Measurements from ENCODE around the gene EYA2.

The EYA2 gene

DNA sequence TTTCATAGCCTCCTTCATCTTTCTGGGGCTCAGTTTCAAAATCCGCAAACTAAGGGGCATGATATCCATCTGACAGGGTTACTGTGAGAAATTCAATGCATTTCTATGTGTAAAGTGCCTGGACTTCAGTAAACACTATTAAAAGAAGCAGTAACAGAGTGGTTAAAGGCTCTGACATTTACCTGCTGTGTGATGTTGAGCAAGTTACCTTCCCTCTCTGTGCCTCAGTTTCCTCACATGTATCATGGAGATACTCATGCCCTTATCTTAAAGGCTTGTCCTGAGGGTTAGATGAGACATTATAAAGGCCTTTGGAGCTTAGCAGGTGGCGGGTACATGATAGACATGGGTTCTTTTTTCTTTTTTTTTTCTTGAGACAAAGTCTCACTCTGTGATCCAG is 46.8 kb downstream of the EYA2 start:
- Histone ChIP-seq H3K9ac (ENCODE audit: low read depth, low read length) (no peak overlapping the region), H3K27ac (ENCODE audit: low read depth, low read length) (no peak overlapping the region), H3K4me3 (ENCODE audit: low read depth, low read length) (no peak overlapping the region), H3K9me3 (ENCODE audit: control insufficient read depth, insufficient read depth, low read length) (no peaks in the 10 kb centered on the region), H3K27me3 (ENCODE audit: control insufficient read depth, insufficient read depth, low read length) (no peaks in the 10 kb centered on the region), H3K36me3 (ENCODE audit: control insufficient read depth, insufficient read depth, low read length) (no peaks in the 10 kb centered on the region), H3K4me1 (ENCODE audit: control insufficient read depth, insufficient read depth, low read length) (no peaks in the 10 kb centered on the region)

DNA sequence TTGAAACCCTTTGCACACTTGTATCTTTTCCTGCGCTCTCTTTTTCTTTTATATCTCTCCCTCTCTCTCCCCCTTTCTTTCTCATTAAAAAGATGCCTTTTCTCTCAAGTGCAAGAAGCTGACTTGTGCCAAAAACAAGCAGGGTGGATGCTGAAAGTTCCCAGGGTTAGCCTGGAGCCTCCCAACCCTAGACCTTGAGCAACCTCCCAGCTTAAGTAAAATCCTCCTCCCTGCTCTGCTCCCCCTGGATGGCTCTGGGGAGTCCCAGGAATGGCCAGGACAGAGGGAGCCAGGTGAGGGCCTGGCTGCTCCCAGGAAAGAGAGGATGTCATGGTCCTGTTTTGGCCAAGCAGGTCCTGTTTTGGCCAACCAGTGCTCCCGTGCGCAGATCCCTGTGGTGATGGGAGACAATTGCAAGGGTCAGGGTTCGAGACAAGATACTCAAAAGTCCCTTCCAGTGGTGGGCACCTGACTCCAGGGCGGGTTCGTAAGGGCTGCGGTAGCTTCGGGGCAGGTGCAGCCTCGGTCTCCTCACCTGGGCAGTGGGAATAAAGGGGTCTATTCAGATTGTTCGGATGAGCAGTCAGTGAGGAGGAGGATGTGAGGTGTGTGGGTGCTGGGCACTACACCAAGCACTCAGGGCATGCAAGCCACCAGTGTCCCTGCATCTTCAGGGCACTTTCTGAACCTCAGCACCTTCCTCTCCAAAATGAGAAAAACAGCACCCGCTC is 49.4 kb downstream of the EYA2 start:
- H3K36me3 ChIP-seq (ENCODE audit: control insufficient read depth, insufficient read depth, low read length): no peaks in the 10 kb centered on the region
- no peak overlapping the region for H3K27ac ChIP-seq (ENCODE audit: low read depth, low read length)
- H3K9ac ChIP-seq (ENCODE audit: low read depth, low read length): no peak overlapping the region
- H3K27me3 ChIP-seq (ENCODE audit: control insufficient read depth, insufficient read depth, low read length): no peaks in the 10 kb centered on the region
- H3K9me3 ChIP-seq (ENCODE audit: control insufficient read depth, insufficient read depth, low read length): no peaks in the 10 kb centered on the region
- H3K4me3 ChIP-seq (ENCODE audit: low read depth, low read length): no peak overlapping the region
- H3K4me1 ChIP-seq (ENCODE audit: control insufficient read depth, insufficient read depth, low read length): no peaks in the 10 kb centered on the region

DNA sequence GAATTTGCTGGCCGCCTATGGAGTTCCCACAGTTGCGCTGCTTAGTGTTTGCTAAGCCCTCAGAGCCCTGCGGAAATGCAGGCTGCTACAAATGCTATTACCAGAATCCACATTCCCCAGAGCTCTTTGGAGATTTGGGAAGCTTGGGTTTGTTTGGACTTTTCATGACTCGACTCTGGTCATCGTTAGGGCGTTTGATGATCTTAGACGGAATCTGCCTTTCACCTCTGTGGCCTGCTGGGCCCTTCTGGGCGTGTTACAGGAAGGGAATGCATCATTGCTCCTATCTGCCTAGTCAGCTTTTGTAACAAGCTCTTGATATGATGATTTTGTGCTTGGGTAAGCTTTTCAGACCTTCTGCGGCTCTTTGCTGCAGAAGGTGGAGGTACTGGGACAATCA is 50.8 kb downstream of the EYA2 start:
- no peak overlapping the region for H3K4me3 ChIP-seq (ENCODE audit: low read depth, low read length)
- no peak overlapping the region for H3K9ac ChIP-seq (ENCODE audit: low read depth, low read length)
- H3K27ac ChIP-seq (ENCODE audit: low read depth, low read length): peak overlapping the region; percentile 72
- no peaks in the 10 kb centered on the region for H3K9me3 ChIP-seq (ENCODE audit: control insufficient read depth, insufficient read depth, low read length)
- H3K27me3 ChIP-seq (ENCODE audit: control insufficient read depth, insufficient read depth, low read length): no peaks in the 10 kb centered on the region
- no peaks in the 10 kb centered on the region for H3K36me3 ChIP-seq (ENCODE audit: control insufficient read depth, insufficient read depth, low read length)
- H3K4me1 ChIP-seq (ENCODE audit: control insufficient read depth, insufficient read depth, low read length): no peaks in the 10 kb centered on the region

DNA sequence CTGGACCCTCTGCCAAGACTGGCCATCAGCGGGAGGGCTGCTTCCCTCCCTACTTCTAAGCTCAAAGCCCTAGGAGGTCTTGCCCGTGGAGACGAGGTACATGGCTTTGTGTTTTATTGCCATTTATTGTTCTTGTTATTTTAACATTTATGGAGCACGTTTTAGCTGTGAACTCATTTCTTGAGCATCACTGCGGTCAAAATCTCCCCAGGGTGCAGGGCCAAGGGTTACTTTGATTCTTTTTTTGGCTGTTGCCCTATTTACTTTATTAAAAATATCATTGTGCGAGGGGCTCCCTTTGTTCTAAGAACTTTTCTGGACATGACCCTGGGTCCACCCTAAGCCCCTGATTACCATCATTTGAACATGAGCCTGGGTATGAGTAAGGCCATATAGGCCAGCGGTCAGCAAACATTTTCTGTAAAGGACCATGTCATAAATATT is 51.6 kb downstream of the EYA2 start:
- H3K36me3 ChIP-seq (ENCODE audit: control insufficient read depth, insufficient read depth, low read length): no peaks in the 10 kb centered on the region
- H3K27me3 ChIP-seq (ENCODE audit: control insufficient read depth, insufficient read depth, low read length): no peaks in the 10 kb centered on the region
- H3K4me1 ChIP-seq (ENCODE audit: control insufficient read depth, insufficient read depth, low read length): no peaks in the 10 kb centered on the region
- H3K4me3 ChIP-seq (ENCODE audit: low read depth, low read length): no peak overlapping the region
- H3K9ac ChIP-seq (ENCODE audit: low read depth, low read length): no peak overlapping the region
- peak overlapping the region; percentile 72 for H3K27ac ChIP-seq (ENCODE audit: low read depth, low read length)
- no peaks in the 10 kb centered on the region for H3K9me3 ChIP-seq (ENCODE audit: control insufficient read depth, insufficient read depth, low read length)

DNA sequence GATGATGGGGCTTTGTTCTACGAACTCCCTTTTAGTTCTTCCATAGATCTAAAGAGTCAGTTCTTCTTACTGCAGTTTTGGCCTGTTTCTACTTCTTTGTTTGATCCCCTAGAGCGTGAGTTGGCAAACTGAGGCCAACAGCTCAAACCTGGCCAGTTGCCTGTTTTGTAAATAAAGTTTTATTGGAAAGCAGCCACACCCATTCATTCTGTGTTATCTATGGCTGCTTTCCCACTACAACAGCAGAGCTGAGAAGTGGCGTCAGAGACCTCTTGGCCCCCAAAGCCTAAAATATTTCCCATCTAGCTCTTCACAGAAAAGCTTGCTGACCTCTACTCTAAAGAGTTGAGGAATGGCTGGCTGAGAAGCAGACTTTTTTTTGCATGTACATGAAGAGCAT is 52.2 kb downstream of the EYA2 start:
- H3K4me3 ChIP-seq (ENCODE audit: low read depth, low read length): no peak overlapping the region
- H3K4me1 ChIP-seq (ENCODE audit: control insufficient read depth, insufficient read depth, low read length): no peaks in the 10 kb centered on the region
- no peak overlapping the region for H3K9ac ChIP-seq (ENCODE audit: low read depth, low read length)
- no peaks in the 10 kb centered on the region for H3K36me3 ChIP-seq (ENCODE audit: control insufficient read depth, insufficient read depth, low read length)
- H3K27ac ChIP-seq (ENCODE audit: low read depth, low read length): no peak overlapping the region
- no peaks in the 10 kb centered on the region for H3K9me3 ChIP-seq (ENCODE audit: control insufficient read depth, insufficient read depth, low read length)
- no peaks in the 10 kb centered on the region for H3K27me3 ChIP-seq (ENCODE audit: control insufficient read depth, insufficient read depth, low read length)

DNA sequence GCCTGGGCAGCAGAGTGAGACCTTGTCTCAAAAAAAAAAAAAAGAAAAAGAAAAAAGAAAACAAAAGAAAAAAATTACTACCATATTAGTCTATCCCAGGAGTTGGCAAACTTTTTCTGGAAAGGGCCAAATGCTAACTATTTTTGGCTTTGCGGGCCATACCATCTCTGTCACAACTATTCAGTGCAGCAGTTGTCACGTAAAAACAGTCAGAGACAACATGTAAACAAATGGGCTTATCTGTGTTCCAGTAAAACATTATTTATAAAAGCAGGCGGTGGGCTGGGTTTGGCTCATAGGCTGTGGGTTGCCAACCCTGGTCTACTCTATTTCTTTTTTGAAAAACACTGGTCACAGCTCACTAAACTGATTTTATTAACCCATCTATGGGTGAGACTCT is 53.4 kb downstream of the EYA2 start:
- H3K27ac ChIP-seq (ENCODE audit: low read depth, low read length): no peak overlapping the region
- no peaks in the 10 kb centered on the region for H3K9me3 ChIP-seq (ENCODE audit: control insufficient read depth, insufficient read depth, low read length)
- H3K4me3 ChIP-seq (ENCODE audit: low read depth, low read length): no peak overlapping the region
- no peak overlapping the region for H3K9ac ChIP-seq (ENCODE audit: low read depth, low read length)
- no peaks in the 10 kb centered on the region for H3K36me3 ChIP-seq (ENCODE audit: control insufficient read depth, insufficient read depth, low read length)
- H3K4me1 ChIP-seq (ENCODE audit: control insufficient read depth, insufficient read depth, low read length): 0 out of 2 replicates have a peak, but pooled peaks cover 5% of the 10 kb centered on the region
- no peaks in the 10 kb centered on the region for H3K27me3 ChIP-seq (ENCODE audit: control insufficient read depth, insufficient read depth, low read length)

DNA sequence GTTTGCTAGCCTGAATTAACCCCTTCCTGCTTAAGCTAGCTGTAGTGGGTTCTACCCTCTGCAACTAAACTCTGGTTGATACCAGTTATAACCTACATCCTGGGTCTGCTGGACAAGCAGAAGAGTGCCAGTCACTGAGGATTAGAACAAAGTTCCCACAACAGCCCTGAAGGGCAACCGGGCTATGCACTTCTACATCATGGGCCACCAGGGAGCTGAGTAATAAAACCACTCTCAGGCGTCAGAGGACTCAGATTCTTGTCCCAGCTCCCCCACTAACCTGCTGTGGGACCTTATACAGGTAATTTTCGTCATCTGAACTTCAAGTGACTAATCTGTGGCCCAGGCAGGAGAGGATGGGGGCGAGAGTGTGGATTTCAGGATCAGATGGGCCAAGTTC is 56.8 kb downstream of the EYA2 start:
- Histone ChIP-seq H3K27me3 (ENCODE audit: control insufficient read depth, insufficient read depth, low read length) (no peaks in the 10 kb centered on the region), H3K9ac (ENCODE audit: low read depth, low read length) (no peak overlapping the region), H3K4me1 (ENCODE audit: control insufficient read depth, insufficient read depth, low read length) (0 out of 2 replicates have a peak, but pooled peaks cover 5% of the 10 kb centered on the region), H3K9me3 (ENCODE audit: control insufficient read depth, insufficient read depth, low read length) (no peaks in the 10 kb centered on the region), H3K27ac (ENCODE audit: low read depth, low read length) (no peak overlapping the region), H3K4me3 (ENCODE audit: low read depth, low read length) (no peak overlapping the region), H3K36me3 (ENCODE audit: control insufficient read depth, insufficient read depth, low read length) (no peaks in the 10 kb centered on the region)

DNA sequence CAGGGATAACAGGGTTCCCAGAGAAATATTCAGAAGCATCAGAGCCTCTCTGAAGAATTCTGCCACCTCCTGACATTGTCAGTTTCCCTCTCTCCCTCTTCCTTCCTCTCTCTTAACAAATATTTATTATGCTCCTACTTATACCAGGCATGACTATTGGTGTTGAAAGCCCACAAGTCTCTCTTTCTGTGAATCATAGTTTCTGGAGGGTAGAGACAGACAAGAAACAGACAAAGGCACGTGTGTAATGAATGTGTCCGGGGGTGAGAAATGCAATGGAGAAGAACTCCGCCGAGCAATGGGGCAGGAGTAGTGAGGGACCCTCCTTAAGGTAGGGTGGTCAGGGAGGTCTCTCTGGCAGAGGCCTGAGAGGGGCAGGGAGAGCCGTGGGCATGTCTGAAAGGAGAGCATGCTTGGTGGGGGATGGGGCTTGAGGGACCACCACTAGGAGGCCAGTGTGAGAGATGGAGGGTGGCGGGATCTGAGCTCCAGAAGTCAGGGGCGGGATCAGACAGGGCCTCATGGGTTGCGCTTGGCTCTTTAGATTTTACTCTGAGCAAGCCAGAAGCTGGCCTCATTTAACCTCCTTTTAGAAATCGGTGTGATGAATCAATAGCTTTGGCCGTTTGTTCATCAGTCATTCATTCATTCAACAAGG is 57.3 kb downstream of the EYA2 start:
- no peak overlapping the region for H3K4me3 ChIP-seq (ENCODE audit: low read depth, low read length)
- H3K4me1 ChIP-seq (ENCODE audit: control insufficient read depth, insufficient read depth, low read length): 0 out of 2 replicates have a peak, but pooled peaks cover 5% of the 10 kb centered on the region
- H3K27me3 ChIP-seq (ENCODE audit: control insufficient read depth, insufficient read depth, low read length): no peaks in the 10 kb centered on the region
- H3K27ac ChIP-seq (ENCODE audit: low read depth, low read length): no peak overlapping the region
- no peak overlapping the region for H3K9ac ChIP-seq (ENCODE audit: low read depth, low read length)
- no peaks in the 10 kb centered on the region for H3K36me3 ChIP-seq (ENCODE audit: control insufficient read depth, insufficient read depth, low read length)
- H3K9me3 ChIP-seq (ENCODE audit: control insufficient read depth, insufficient read depth, low read length): no peaks in the 10 kb centered on the region

DNA sequence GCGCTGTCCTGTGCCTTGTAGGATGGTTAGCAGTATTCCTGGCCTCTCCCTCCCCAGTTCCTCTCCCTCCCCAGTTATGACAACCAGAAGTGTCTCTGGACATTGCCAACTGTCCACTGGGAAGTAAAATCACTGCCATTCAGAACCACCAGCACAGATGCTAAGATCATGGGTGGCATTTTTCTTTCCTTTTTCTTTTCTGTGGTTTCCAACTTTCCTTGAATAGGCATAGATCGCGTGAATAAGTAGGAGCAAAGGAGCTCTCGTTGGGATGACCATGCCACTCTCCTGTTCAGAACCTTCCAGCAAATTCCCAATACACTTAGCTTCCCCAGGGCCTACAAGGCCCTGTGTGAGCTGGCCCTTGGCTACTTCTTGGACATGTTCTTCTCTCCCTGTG is 59.0 kb downstream of the EYA2 start:
- Histone ChIP-seq H3K27me3 (ENCODE audit: control insufficient read depth, insufficient read depth, low read length) (no peaks in the 10 kb centered on the region), H3K27ac (ENCODE audit: low read depth, low read length) (no peak overlapping the region)

DNA sequence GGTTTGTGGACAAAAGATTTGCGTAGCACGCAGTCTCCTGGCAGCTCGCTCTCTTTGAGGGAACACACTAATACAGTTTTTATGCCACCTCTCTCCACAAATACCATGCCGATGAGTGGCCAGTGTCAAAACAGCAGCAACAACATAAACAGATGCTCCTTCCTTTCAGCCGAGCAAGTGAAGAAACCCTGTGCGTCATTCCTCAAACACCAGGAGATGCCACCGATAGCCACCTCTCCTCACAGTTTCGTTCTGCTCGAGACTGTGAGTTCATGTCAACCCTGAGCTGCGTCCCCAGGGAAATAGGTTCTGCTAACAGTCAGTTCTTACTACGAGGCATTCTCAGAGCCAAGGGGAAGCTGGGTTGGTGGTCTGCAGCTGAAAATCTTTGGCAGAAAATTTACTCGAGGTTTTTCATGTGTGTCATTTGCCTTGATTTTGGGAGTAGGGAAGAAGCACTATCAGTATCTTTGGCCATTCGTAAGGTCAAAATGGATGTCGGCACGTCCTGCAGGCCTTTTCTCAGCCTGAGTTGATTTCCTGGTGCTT is 59.9 kb downstream of the EYA2 start:
- no peaks in the 10 kb centered on the region for H3K9me3 ChIP-seq (ENCODE audit: control insufficient read depth, insufficient read depth, low read length)
- no peak overlapping the region for H3K27ac ChIP-seq (ENCODE audit: low read depth, low read length)
- H3K4me1 ChIP-seq (ENCODE audit: control insufficient read depth, insufficient read depth, low read length): 0 out of 2 replicates have a peak, but pooled peaks cover 5% of the 10 kb centered on the region
- no peaks in the 10 kb centered on the region for H3K27me3 ChIP-seq (ENCODE audit: control insufficient read depth, insufficient read depth, low read length)
- no peak overlapping the region for H3K4me3 ChIP-seq (ENCODE audit: low read depth, low read length)
- no peaks in the 10 kb centered on the region for H3K36me3 ChIP-seq (ENCODE audit: control insufficient read depth, insufficient read depth, low read length)
- H3K9ac ChIP-seq (ENCODE audit: low read depth, low read length): no peak overlapping the region

More for the DNA sequence above, 59.0 kb downstream of the EYA2 start:
- no peak overlapping the region for H3K9ac ChIP-seq (ENCODE audit: low read depth, low read length)
- 0 out of 2 replicates have a peak, but pooled peaks cover 5% of the 10 kb centered on the region for H3K4me1 ChIP-seq (ENCODE audit: control insufficient read depth, insufficient read depth, low read length)
- no peaks in the 10 kb centered on the region for H3K9me3 ChIP-seq (ENCODE audit: control insufficient read depth, insufficient read depth, low read length)
- H3K36me3 ChIP-seq (ENCODE audit: control insufficient read depth, insufficient read depth, low read length): no peaks in the 10 kb centered on the region
- H3K4me3 ChIP-seq (ENCODE audit: low read depth, low read length): no peak overlapping the region

All from HUES48 (cell line).